HG02610 (cell line): ENCODE results near the gene SLC35D2.
"Not testable (repeated sequence)": the region's sequence is repeated elsewhere in the genome, so short reads cannot be mapped to it uniquely, and the experiment has no call there.

ENCODE experiments used
- ATAC-seq: cut with Tn5 transposase; IDR thresholded peaks from one replicate; pipeline ENCODE4 v1.9.1; 2021; ENCODE audit warnings: mild to moderate bottlenecking, moderate library complexity; ENCODE audit not compliant: unreplicated experiment

The SLC35D2 gene

GRCh38 chr9:96361668-96362067, 21.8 kb downstream of the SLC35D2 start:
- ATAC-seq, result no peak

- ATAC-seq, result no peak
Measured at GRCh38 chr9:96360976-96361375, 22.5 kb downstream of the SLC35D2 start.

- not testable (repeated sequence) for ATAC-seq
Measured at GRCh38 chr9:96360523-96360922, 23.0 kb downstream of the SLC35D2 start.

- ATAC-seq, result no peak
Measured at GRCh38 chr9:96350866-96351265, 32.6 kb downstream of the SLC35D2 start.

- no peak for ATAC-seq
Measured at GRCh38 chr9:96348261-96348660, 35.2 kb downstream of the SLC35D2 start.

GRCh38 chr9:96345551-96345950, 38.0 kb downstream of the SLC35D2 start:
- ATAC-seq, result no peak

- ATAC-seq, result no peak
Measured at GRCh38 chr9:96344458-96345180, 38.9 kb downstream of the SLC35D2 start.

- no peak for ATAC-seq
Measured at GRCh38 chr9:96343515-96344360, 39.8 kb downstream of the SLC35D2 start.

GRCh38 chr9:96342571-96343245, 40.8 kb downstream of the SLC35D2 start:
- ATAC-seq, result no peak

GRCh38 chr9:96340707-96341106, 42.8 kb downstream of the SLC35D2 start:
- no peak for ATAC-seq

GRCh38 chr9:96338299-96338698, 45.2 kb downstream of the SLC35D2 start:
- no peak for ATAC-seq

- ATAC-seq, result no peak
Measured at GRCh38 chr9:96333958-96334357, 49.6 kb downstream of the SLC35D2 start.

GRCh38 chr9:96331236-96331947, 52.1 kb downstream of the SLC35D2 start:
- no peak for ATAC-seq

- ATAC-seq, result no peak
Measured at GRCh38 chr9:96327694-96328352, 55.7 kb downstream of the SLC35D2 start.

- no peak for ATAC-seq
Measured at GRCh38 chr9:96323169-96323568, 60.3 kb downstream of the SLC35D2 start.

GRCh38 chr9:96322736-96323135, 60.8 kb downstream of the SLC35D2 start:
- ATAC-seq, result not testable (repeated sequence)

- ATAC-seq, result not testable (repeated sequence)
Measured at GRCh38 chr9:96322210-96322609, 61.3 kb downstream of the SLC35D2 start.

- no peak for ATAC-seq
Measured at GRCh38 chr9:96321515-96321914, 62.0 kb downstream of the SLC35D2 start.

- no peak for ATAC-seq
Measured at GRCh38 chr9:96320749-96321280, 62.7 kb downstream of the SLC35D2 start.

GRCh38 chr9:96318921-96319565, 64.5 kb downstream of the SLC35D2 start:
- ATAC-seq, result no peak
